WTC11 (cell line): ENCODE data around the gene NCAM2. TPM values are rescaled to one million over a fixed set of nuclear protein-coding genes. Genes with fewer than 3 reads are reported as not detected.

Experiments used
- ATAC-seq: fragments of 200-7000 bp; cut with Tn5 transposase; 2 replicates; pipeline ENCODE4 v1.10.0; 2021; ENCODE audit warnings: mild to moderate bottlenecking, moderate library complexity
- CTCF ChIA-PET: fragments of 300-600 bp; sonication (Branson Sonifier 250); formaldehyde crosslinking; loops from one replicate; lab custom pipeline; 2021; ENCODE audit warnings: antibody characterized with exemption; lab: Charles Lee
- POLR2A ChIA-PET: fragments of 350-600 bp; sonication (Branson Sonifier 250); formaldehyde crosslinking; loops from one replicate; lab custom pipeline; 2021; ENCODE audit warnings: antibody characterized with exemption; lab: Charles Lee
- DNase-seq: peaks from one replicate; pipeline ENCODE4 v3.0.0; 2021; ENCODE audit warnings: low spot score
- H3K27ac Mint-ChIP-seq: 2 replicates; pipeline ENCODE4 v1.8.0; 2021; ENCODE audit warnings: mixed read lengths
- H3K27me3 Mint-ChIP-seq: 2 replicates; pipeline ENCODE4 v1.8.0; 2021; ENCODE audit warnings: low read depth, mild to moderate bottlenecking, moderate library complexity, mixed read lengths
- H3K36me3 Mint-ChIP-seq: 2 replicates; pipeline ENCODE4 v1.8.0; 2021; ENCODE audit warnings: mixed read lengths
- H3K4me1 Mint-ChIP-seq: 2 replicates; pipeline ENCODE4 v1.8.0; 2022; ENCODE audit warnings: mixed read lengths
- H3K4me3 Mint-ChIP-seq: 2 replicates; pipeline ENCODE4 v1.8.0; 2021; ENCODE audit warnings: mild to moderate bottlenecking, moderate library complexity, mixed read lengths
- H3K9me3 Mint-ChIP-seq: 2 replicates; pipeline ENCODE4 v1.8.0; 2021; ENCODE audit warnings: mixed read lengths
- AFF4 ChIP-seq: sonication (generic); formaldehyde crosslinking; IDR thresholded peaks from 2 replicates; pipeline ENCODE4 v1.8.1; 2023; ENCODE audit warnings: mild to moderate bottlenecking, missing genetic modification reagents, borderline replicate concordance
- ATF3 ChIP-seq: sonication (generic); formaldehyde crosslinking; conservative IDR thresholded peaks from 2 replicates; pipeline ENCODE4 v1.8.1; 2022; ENCODE audit warnings: mild to moderate bottlenecking, missing genetic modification reagents
- CREB1 ChIP-seq: sonication (generic); formaldehyde crosslinking; IDR thresholded peaks from 2 replicates; pipeline ENCODE4 v1.8.0; 2023; ENCODE audit warnings: mild to moderate bottlenecking, missing genetic modification reagents
- FOXP1 ChIP-seq: sonication (generic); formaldehyde crosslinking; IDR thresholded peaks from 2 replicates; pipeline ENCODE4 v1.8.0; 2022; ENCODE audit warnings: missing genetic modification reagents, mild to moderate bottlenecking, moderate library complexity, borderline replicate concordance
- GRHL2 ChIP-seq: fragments of 250-450 bp; sonication (Bioruptor Pico); IDR thresholded peaks from 2 replicates; pipeline ENCODE4 v1.8.0; 2022; ENCODE audit warnings: mild to moderate bottlenecking, moderate library complexity; ENCODE audit not compliant: insufficient replicate concordance, severe bottlenecking
- IRF2 ChIP-seq: sonication (generic); formaldehyde crosslinking; IDR thresholded peaks from 2 replicates; pipeline ENCODE4 v1.8.0; 2022; ENCODE audit warnings: low read depth, missing genetic modification reagents, borderline replicate concordance
- MYBL2 ChIP-seq: sonication (generic); formaldehyde crosslinking; IDR thresholded peaks from 2 replicates; pipeline ENCODE4 v1.8.1; 2023; ENCODE audit warnings: mild to moderate bottlenecking, moderate library complexity, missing genetic modification reagents
- NFATC4 ChIP-seq: fragments of 250-450 bp; sonication (Bioruptor Pico); IDR thresholded peaks from 2 replicates; pipeline ENCODE4 v1.9.0; 2021; ENCODE audit warnings: mild to moderate bottlenecking
- NFE2L1 ChIP-seq: sonication (generic); formaldehyde crosslinking; IDR thresholded peaks from 2 replicates; pipeline ENCODE4 v1.8.1; 2023; ENCODE audit warnings: missing genetic modification reagents
- NR1H2 ChIP-seq: sonication (generic); formaldehyde crosslinking; IDR thresholded peaks from 2 replicates; pipeline ENCODE4 v1.9.0; 2021; ENCODE audit warnings: mild to moderate bottlenecking, moderate library complexity, missing genetic modification reagents
- OVOL2 ChIP-seq: fragments of 250-450 bp; sonication (Bioruptor Pico); IDR thresholded peaks from 2 replicates; pipeline ENCODE4 v1.9.0; 2021; ENCODE audit warnings: mild to moderate bottlenecking, borderline replicate concordance
- RORB ChIP-seq: fragments of 250-450 bp; sonication (Bioruptor Pico); IDR thresholded peaks from 2 replicates; pipeline ENCODE4 v1.9.0; 2021; ENCODE audit warnings: mild to moderate bottlenecking
- SP1 ChIP-seq: sonication (generic); formaldehyde crosslinking; conservative IDR thresholded peaks from 2 replicates; pipeline ENCODE4 v1.8.1; 2022; ENCODE audit warnings: missing genetic modification reagents
- ZNF281 ChIP-seq: sonication (generic); formaldehyde crosslinking; IDR thresholded peaks from 2 replicates; pipeline ENCODE4 v1.8.0; 2023; ENCODE audit warnings: mild to moderate bottlenecking, missing genetic modification reagents
- ZNF317 ChIP-seq: sonication (generic); formaldehyde crosslinking; IDR thresholded peaks from 2 replicates; pipeline ENCODE4 v1.8.1; 2023; ENCODE audit warnings: low read depth, mild to moderate bottlenecking, moderate library complexity, missing genetic modification reagents, borderline replicate concordance
- ZNF416 ChIP-seq: fragments of 250-450 bp; sonication (Bioruptor Pico); IDR thresholded peaks from 2 replicates; pipeline ENCODE4 v1.9.0; 2021; ENCODE audit warnings: mild to moderate bottlenecking, inconsistent platforms
- ZNF512 ChIP-seq: sonication (generic); formaldehyde crosslinking; IDR thresholded peaks from 2 replicates; pipeline ENCODE4 v1.8.1; 2022; ENCODE audit warnings: missing genetic modification reagents, borderline replicate concordance
- total RNA-seq: library from RNA; stranded (reverse); gene quantifications from 3 replicates; pipeline ENCODE4 v1.2.3, GENCODE V29; 2021
- TF ChIP-seq, protein P1 (sequence below): fragments of 250-450 bp; sonication (Bioruptor Pico); conservative IDR thresholded peaks from 2 replicates; pipeline ENCODE4 v1.9.0; 2021; ENCODE audit warnings: mild to moderate bottlenecking
- TF ChIP-seq, protein P2 (sequence below): sonication (generic); formaldehyde crosslinking; IDR thresholded peaks from 2 replicates; pipeline ENCODE4 v1.8.0; 2022; ENCODE audit warnings: mild to moderate bottlenecking, missing genetic modification reagents

The NCAM2 gene
- total RNA-seq, 1 experiment from 2014 or later: 1.6 TPM

GRCh38 chr21:20968391-20968790 lies 29.8 kb upstream of the NCAM2 start (continued):
- TF ChIP-seq, protein P1, sequence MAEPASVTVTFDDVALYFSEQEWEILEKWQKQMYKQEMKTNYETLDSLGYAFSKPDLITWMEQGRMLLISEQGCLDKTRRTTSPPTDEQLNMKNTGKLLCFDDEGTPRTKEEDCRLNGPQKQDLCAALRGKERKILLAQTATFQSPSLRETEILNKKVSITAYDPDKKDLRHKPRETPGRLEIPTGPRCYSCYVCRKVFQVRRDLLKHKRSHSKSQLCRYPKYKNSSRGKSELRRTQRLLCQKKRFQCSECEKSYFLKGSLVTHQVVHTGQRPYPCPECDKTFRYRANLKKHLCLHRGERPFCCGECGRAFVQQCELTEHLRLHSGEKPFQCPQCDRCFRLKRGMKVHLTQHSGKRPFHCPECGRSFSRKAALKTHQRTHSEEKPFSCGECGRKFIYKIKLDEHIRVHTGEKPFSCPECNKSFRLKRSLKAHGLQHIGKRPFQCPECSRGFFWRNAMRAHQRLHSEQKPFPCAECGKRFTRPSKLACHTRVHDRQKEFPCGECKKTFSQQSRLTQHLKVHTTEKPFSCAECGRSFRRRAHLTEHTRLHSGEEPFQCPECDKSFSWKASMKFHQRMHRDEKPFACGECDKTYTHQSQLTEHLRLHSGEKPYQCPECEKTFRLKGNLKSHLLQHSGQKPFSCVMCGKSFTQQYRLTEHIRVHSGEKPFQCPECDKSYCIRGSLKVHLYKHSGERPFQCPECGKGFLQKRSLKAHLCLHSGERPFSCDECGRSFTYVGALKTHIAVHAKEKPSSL (CRISPR knock-in tag): no peak
- TF ChIP-seq RORB (no peak), ZNF512 (CRISPR knock-in tag) (no peak), MYBL2 (CRISPR knock-in tag) (no peak), SP1 (CRISPR knock-in tag) (no peak)

- Mint-ChIP-seq H3K4me1 (no peaks in the 10 kb centered on the region), H3K27ac (no peak overlapping the region), H3K27me3 (no peaks in the 10 kb centered on the region), H3K36me3 (no peaks in the 10 kb centered on the region), H3K4me3 (no peak overlapping the region), H3K9me3 (peaks cover 3% of the 10 kb centered on the region; the same call in 1 of the 2 replicates)
- DNase-seq (no peak), ATAC-seq (no peak)
- ChIA-PET POLR2A (no interaction called here), CTCF (interaction anchor here (0.6 to 1.9 kb wide), 15 partner anchors 8 to 527 kb away, joined by 3 to 12 read pairs (median 5); partner anchors contain the start of gene NCAM2)
- TF ChIP-seq ZNF281 (CRISPR knock-in tag) (no peak), NFE2L1 (CRISPR knock-in tag) (no peak), ZNF416 (CRISPR knock-in tag) (no peak), NR1H2 (CRISPR knock-in tag) (no peak)
These were observed 27.5 kb upstream of the NCAM2 start for GRCh38 chr21:20970691-20971090.

DNA sequence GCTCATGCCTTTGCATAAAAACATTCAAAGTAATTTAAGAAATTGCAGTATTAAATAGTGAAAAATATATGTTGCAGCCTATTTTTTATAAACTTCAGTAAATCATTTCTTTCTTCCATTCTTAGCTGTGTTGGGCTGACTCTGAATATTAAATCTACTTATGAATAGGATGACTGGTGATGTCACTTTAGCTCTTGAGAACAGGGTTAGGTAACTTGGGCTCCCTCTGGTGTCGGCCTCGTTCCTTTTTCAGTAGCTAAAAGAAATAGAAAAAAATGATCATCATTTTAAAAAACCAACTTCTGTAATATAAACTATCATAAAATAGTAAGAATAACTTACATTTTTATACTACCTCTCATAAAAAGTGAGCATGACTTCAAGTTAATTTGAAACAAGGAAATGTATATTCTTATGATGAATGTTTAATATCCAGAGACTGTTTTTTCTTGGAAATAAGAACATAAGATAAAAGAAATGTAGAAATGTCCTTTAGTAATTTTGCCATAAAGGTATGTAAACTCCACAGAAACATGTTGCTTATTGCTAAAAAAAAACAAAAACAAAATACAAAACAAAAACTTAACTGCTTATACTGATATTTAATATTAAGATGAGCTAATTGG lies 26.8 kb upstream of the NCAM2 start:
- DNase-seq: peak; percentile 59
- H3K36me3 Mint-ChIP-seq: no peaks in the 10 kb centered on the region
- no peak overlapping the region for H3K4me3 Mint-ChIP-seq
- H3K27ac Mint-ChIP-seq: no peak overlapping the region
- ATAC-seq: 0 out of 2 replicates have a peak, but pooled peaks have one; percentile 36
- peaks cover 3% of the 10 kb centered on the region; the same call in 1 of the 2 replicates for H3K9me3 Mint-ChIP-seq
- no peaks in the 10 kb centered on the region for H3K27me3 Mint-ChIP-seq
- CTCF ChIA-PET: interaction anchor here (0.6 to 1.9 kb wide), 16 partner anchors 9 to 528 kb away, joined by 3 to 12 read pairs (median 5); partner anchors contain the start of gene NCAM2
- POLR2A ChIA-PET: no interaction called here
- no peaks in the 10 kb centered on the region for H3K4me1 Mint-ChIP-seq
- TF ChIP-seq NFATC4 (CRISPR knock-in tag): no peak
- no peak for TF ChIP-seq ATF3
- no peak for TF ChIP-seq IRF2 (CRISPR knock-in tag)
- no peak for TF ChIP-seq FOXP1
- no peak for TF ChIP-seq GRHL2 (CRISPR knock-in tag)
- no peak for TF ChIP-seq NR1H2 (CRISPR knock-in tag)
- TF ChIP-seq OVOL2 (CRISPR knock-in tag): no peak
- no peak for TF ChIP-seq ZNF416 (CRISPR knock-in tag)
- TF ChIP-seq CREB1: no peak
- no peak for TF ChIP-seq AFF4
- no peak for TF ChIP-seq ZNF317 (CRISPR knock-in tag)
- TF ChIP-seq, protein P2, sequence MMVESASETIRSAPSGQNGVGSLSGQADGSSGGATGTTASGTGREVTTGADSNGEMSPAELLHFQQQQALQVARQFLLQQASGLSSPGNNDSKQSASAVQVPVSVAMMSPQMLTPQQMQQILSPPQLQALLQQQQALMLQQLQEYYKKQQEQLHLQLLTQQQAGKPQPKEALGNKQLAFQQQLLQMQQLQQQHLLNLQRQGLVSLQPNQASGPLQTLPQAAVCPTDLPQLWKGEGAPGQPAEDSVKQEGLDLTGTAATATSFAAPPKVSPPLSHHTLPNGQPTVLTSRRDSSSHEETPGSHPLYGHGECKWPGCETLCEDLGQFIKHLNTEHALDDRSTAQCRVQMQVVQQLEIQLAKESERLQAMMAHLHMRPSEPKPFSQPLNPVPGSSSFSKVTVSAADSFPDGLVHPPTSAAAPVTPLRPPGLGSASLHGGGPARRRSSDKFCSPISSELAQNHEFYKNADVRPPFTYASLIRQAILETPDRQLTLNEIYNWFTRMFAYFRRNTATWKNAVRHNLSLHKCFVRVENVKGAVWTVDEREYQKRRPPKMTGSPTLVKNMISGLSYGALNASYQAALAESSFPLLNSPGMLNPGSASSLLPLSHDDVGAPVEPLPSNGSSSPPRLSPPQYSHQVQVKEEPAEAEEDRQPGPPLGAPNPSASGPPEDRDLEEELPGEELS: no peak
